Liver (tissue), 3 donors: Measurements from ENCODE around the gene GABBR2.

Source experiments
- EGR1 ChIP-seq, 2 donors: IDR thresholded peaks; 2 replicates each; pipeline ENCODE4 v1.6.1; 2016 to 2018; ENCODE audit warnings: antibody characterized with exemption in 2 of 2, low read depth in 2 of 2
- HNF4A ChIP-seq, 2 donors: conservative IDR thresholded peaks; 2 replicates each; pipeline ENCODE4 v1.6.1; 2016; ENCODE audit warnings: antibody characterized with exemption in 2 of 2, mild to moderate bottlenecking in 2 of 2
- HNF4G ChIP-seq: IDR thresholded peaks from 2 replicates; pipeline ENCODE4 v1.6.1; 2016; ENCODE audit warnings: antibody characterized with exemption
- JUND ChIP-seq, 2 donors: IDR thresholded peaks; 2 replicates each; pipeline ENCODE4 v1.6.1; 2016; ENCODE audit warnings: antibody characterized with exemption in 2 of 2
- MAX ChIP-seq: IDR thresholded peaks from 2 replicates; pipeline ENCODE4 v1.6.1; 2016; ENCODE audit warnings: antibody characterized with exemption
- REST ChIP-seq: IDR thresholded peaks from 2 replicates; pipeline ENCODE4 v1.6.1; 2016; ENCODE audit warnings: antibody characterized with exemption, mild to moderate bottlenecking
- TAF1 ChIP-seq: conservative IDR thresholded peaks from 2 replicates; pipeline ENCODE4 v1.6.1; 2016; ENCODE audit warnings: antibody characterized with exemption, mild to moderate bottlenecking
- YY1 ChIP-seq: IDR thresholded peaks from 2 replicates; pipeline ENCODE4 v1.6.1; 2016; ENCODE audit warnings: antibody characterized with exemption, mild to moderate bottlenecking
- TF ChIP-seq, protein P1 (sequence below): fragments of 150-350 bp; IDR thresholded peaks from 2 replicates; pipeline ENCODE4 v1.5.1; 2017; ENCODE audit warnings: improper control_type of control experiment, low read depth, low read length; ENCODE audit not compliant: missing input control
- donor health status: healthy.
- donor health status: healthy.

- TF ChIP-seq, protein P1, sequence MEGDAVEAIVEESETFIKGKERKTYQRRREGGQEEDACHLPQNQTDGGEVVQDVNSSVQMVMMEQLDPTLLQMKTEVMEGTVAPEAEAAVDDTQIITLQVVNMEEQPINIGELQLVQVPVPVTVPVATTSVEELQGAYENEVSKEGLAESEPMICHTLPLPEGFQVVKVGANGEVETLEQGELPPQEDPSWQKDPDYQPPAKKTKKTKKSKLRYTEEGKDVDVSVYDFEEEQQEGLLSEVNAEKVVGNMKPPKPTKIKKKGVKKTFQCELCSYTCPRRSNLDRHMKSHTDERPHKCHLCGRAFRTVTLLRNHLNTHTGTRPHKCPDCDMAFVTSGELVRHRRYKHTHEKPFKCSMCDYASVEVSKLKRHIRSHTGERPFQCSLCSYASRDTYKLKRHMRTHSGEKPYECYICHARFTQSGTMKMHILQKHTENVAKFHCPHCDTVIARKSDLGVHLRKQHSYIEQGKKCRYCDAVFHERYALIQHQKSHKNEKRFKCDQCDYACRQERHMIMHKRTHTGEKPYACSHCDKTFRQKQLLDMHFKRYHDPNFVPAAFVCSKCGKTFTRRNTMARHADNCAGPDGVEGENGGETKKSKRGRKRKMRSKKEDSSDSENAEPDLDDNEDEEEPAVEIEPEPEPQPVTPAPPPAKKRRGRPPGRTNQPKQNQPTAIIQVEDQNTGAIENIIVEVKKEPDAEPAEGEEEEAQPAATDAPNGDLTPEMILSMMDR = no peak
- TF ChIP-seq TAF1 (no peak), JUND (IDR thresholded peaks at IDR 0.05) (no peak), MAX (no peak), REST (no peak), YY1 (no peak), HNF4G (no peak), HNF4A (conservative IDR thresholded peaks at IDR 0.05) (no peak), EGR1 (IDR thresholded peaks at IDR 0.05; ENCODE audit: low read depth in 2 of 2) (no peak)
Observed at GRCh38 chr9:98642661-98643312, 65.9 kb downstream of the GABBR2 start.
